Esophagus squamous epithelium (tissue), 4 donors: ENCODE results near the gene OR9A4.

Experiments
- POLR2A ChIP-seq, 4 donors: fragments of 450-650 bp; IDR thresholded peaks; one replicate each; pipeline ENCODE4 v1.6.1; 2017; ENCODE audit warnings: antibody characterized with exemption in 4 of 4, mild to moderate bottlenecking in 4 of 4, moderate library complexity in 3 of 4
- TF ChIP-seq, protein P1 (sequence below), 6 experiments: fragments of 450-650 bp in 4 of 6; fragments of 200-600 bp in 2 of 6; sonication (generic) in 2 of 6; IDR thresholded peaks; one replicate each; pipeline ENCODE4 v1.5.1; 2016 to 2019; ENCODE audit warnings: antibody characterized with exemption in 6 of 6, mild to moderate bottlenecking in 4 of 6, moderate library complexity in 4 of 6

DNA sequence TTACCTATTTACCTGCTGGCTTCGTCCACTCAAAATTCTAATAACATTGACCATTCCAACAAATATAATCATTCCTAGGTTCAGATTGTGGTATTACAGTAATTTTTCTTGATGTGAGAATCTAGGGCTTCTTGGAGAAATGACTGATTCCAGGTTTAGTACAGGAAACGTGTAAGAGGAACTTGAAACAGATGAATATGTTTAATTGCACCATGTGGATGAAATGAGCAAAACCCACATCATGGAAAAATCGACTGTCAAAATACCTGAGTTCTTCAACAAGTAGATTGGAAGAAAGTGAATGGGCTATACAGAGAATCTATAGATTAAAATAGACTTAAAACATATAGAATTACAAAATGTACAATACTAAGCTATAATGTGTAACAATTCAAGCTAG lies 24.9 kb upstream of the OR9A4 start:
- TF ChIP-seq POLR2A (IDR thresholded peaks at IDR 0.05), result no peak
- TF ChIP-seq, protein P1, sequence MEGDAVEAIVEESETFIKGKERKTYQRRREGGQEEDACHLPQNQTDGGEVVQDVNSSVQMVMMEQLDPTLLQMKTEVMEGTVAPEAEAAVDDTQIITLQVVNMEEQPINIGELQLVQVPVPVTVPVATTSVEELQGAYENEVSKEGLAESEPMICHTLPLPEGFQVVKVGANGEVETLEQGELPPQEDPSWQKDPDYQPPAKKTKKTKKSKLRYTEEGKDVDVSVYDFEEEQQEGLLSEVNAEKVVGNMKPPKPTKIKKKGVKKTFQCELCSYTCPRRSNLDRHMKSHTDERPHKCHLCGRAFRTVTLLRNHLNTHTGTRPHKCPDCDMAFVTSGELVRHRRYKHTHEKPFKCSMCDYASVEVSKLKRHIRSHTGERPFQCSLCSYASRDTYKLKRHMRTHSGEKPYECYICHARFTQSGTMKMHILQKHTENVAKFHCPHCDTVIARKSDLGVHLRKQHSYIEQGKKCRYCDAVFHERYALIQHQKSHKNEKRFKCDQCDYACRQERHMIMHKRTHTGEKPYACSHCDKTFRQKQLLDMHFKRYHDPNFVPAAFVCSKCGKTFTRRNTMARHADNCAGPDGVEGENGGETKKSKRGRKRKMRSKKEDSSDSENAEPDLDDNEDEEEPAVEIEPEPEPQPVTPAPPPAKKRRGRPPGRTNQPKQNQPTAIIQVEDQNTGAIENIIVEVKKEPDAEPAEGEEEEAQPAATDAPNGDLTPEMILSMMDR (IDR thresholded peaks at IDR 0.05), result no peak
